Measurements from ENCODE around the gene MLXIP. TPM values are rescaled to one million over a fixed set of nuclear protein-coding genes. Genes with fewer than 3 reads are reported as not detected.
A peak's percentile ranks its signal among the peaks of the same experiment; 100 is the strongest.

MLXIP gene
- total and polyA plus RNA-seq, 2 of the 13 experiments (the other 11 are each of a cell fraction or from before 2014, with no cell fraction given), result 5.3 to 6.7 TPM

GRCh38 chr12:122051231-122051876 lies 27.2 kb upstream of the MLXIP start (continued):
- TF ChIP-seq THRA (CRISPR knock-in tag; IDR thresholded peaks at IDR 0.05; ENCODE audit: borderline replicate concordance), result peak; percentile 54; the same call in 1 of the 2 replicates
- TF ChIP-seq DDIT3 (CRISPR knock-in tag; IDR thresholded peaks at IDR 0.05), result no peak
- TF ChIP-seq ZNF768 (CRISPR knock-in tag; IDR thresholded peaks at IDR 0.05), result 0 out of 2 replicates have a peak, but pooled peaks have one; percentile 8
- TF ChIP-seq MLLT10 (CRISPR knock-in tag; IDR thresholded peaks at IDR 0.05), result no peak
- peak; percentile 71 for TF ChIP-seq HIC2 (CRISPR knock-in tag; IDR thresholded peaks at IDR 0.05; ENCODE audit: low read depth)
- TF ChIP-seq GABPB1 (CRISPR knock-in tag; IDR thresholded peaks at IDR 0.05), result peak; percentile 21; the same call in 1 of the 2 replicates
- peak; percentile 96 for TF ChIP-seq RARA (CRISPR knock-in tag; IDR thresholded peaks at IDR 0.05)
- 0 out of 2 replicates have a peak, but pooled peaks have one; percentile 19 for TF ChIP-seq PAXIP1 (CRISPR knock-in tag; conservative IDR thresholded peaks at IDR 0.05)
- TF ChIP-seq HOXA5 (CRISPR knock-in tag; IDR thresholded peaks at IDR 0.05), result no peak
- no peak for TF ChIP-seq FOXA1 (IDR thresholded peaks at IDR 0.05)
- peak; percentile 35; the same call in 1 of the 2 replicates for TF ChIP-seq FOXA1 (CRISPR knock-in tag; IDR thresholded peaks at IDR 0.05)
- no peak for TF ChIP-seq CBFB (CRISPR knock-in tag; IDR thresholded peaks at IDR 0.05)
- 0 out of 2 replicates have a peak, but pooled peaks have one; percentile 23 for TF ChIP-seq ZGPAT (CRISPR knock-in tag; IDR thresholded peaks at IDR 0.05)
- TF ChIP-seq LCORL (IDR thresholded peaks at IDR 0.05), result no peak
- 0 out of 2 replicates have a peak, but pooled peaks have one; percentile 19 for TF ChIP-seq LCORL (CRISPR knock-in tag; IDR thresholded peaks at IDR 0.05)
- peak; percentile 12; the same call in 1 of the 2 replicates for TF ChIP-seq HNF4A (CRISPR knock-in tag; IDR thresholded peaks at IDR 0.05)
- no peak for TF ChIP-seq SPEN (CRISPR knock-in tag; IDR thresholded peaks at IDR 0.05; ENCODE audit: low read depth)
- 0 out of 2 replicates have a peak, but pooled peaks have one; percentile 10 for TF ChIP-seq FOSL2 (CRISPR knock-in tag; IDR thresholded peaks at IDR 0.05)
- peak; percentile 87 for TF ChIP-seq RXRA (CRISPR knock-in tag; IDR thresholded peaks at IDR 0.05)
- peak; percentile 85 for TF ChIP-seq MEF2D (CRISPR knock-in tag; IDR thresholded peaks at IDR 0.05)
- TF ChIP-seq GRHL1 (CRISPR knock-in tag; conservative IDR thresholded peaks at IDR 0.05), result no peak
